H1 (cell line): ENCODE results near the gene RCAN2. TPM values are rescaled to one million over a fixed set of nuclear protein-coding genes. Genes with fewer than 3 reads are reported as not detected.

ENCODE experiments used
- CTCF ChIA-PET: fragments of 300-600 bp; sonication (Branson Sonifier 250); formaldehyde crosslinking; loops from one replicate; lab custom pipeline; 2021; ENCODE audit not compliant: partially characterized antibody; lab: Charles Lee
- POLR2A ChIA-PET: fragments of 300-600 bp; sonication (Branson Sonifier 250); formaldehyde crosslinking; loops from one replicate; lab custom pipeline; 2021; ENCODE audit warnings: inconsistent platforms; ENCODE audit not compliant: partially characterized antibody; lab: Charles Lee
- DNase-seq, 2 experiments: peaks; one replicate each; pipeline versions ENCODE4 v3.0.0 to v3.0.0-alpha.2; 2010 to 2022; ENCODE audit warnings: low spot score in 2 of 2, low read depth in 1 of 2, mixed read lengths in 1 of 2
- FAIRE-seq: peaks from 2 replicates; lab custom pipeline; 2011; peaks lifted over from hg19 to GRCh38; lab: Jason Lieb, UNC
- H2AFZ ChIP-seq: 2 replicates; pipeline ENCODE4 v1.8.1; 2012; ENCODE audit warnings: low read length, inconsistent platforms
- H2AK5ac ChIP-seq: 2 replicates; pipeline ENCODE4 v1.6.1; 2013; ENCODE audit warnings: low read depth, low read length
- H2BK120ac ChIP-seq: replicated peaks from 2 replicates; pipeline ENCODE3; 2013; ENCODE audit warnings: low read depth, low read length, inconsistent platforms
- H2BK12ac ChIP-seq: 2 replicates; pipeline ENCODE4 v1.6.1; 2013; ENCODE audit warnings: low read depth, low read length
- H2BK15ac ChIP-seq: 2 replicates; pipeline ENCODE4 v1.6.1; 2013; ENCODE audit warnings: low read length
- H2BK20ac ChIP-seq: 2 replicates; pipeline ENCODE4 v1.6.1; 2013; ENCODE audit warnings: low read length
- H2BK5ac ChIP-seq: 2 replicates; pipeline ENCODE4 v1.6.1; 2013; ENCODE audit warnings: low read depth, low read length
- H3K14ac ChIP-seq: 2 replicates; pipeline ENCODE4 v1.6.1; 2013; ENCODE audit warnings: inconsistent platforms; ENCODE audit not compliant: insufficient read length
- H3K18ac ChIP-seq: 2 replicates; pipeline ENCODE4 v1.6.1; 2013; ENCODE audit warnings: low read length; ENCODE audit errors: extremely low read depth
- H3K23ac ChIP-seq: 2 replicates; pipeline ENCODE4 v1.6.1; 2013; ENCODE audit warnings: inconsistent platforms; ENCODE audit not compliant: insufficient read length
- H3K23me2 ChIP-seq: 2 replicates; pipeline ENCODE4 v1.6.1; 2013; ENCODE audit warnings: low read depth, low read length
- H3K27ac ChIP-seq: 2 replicates; pipeline ENCODE4 v1.6.1; 2011; ENCODE audit warnings: low read depth, low read length, inconsistent platforms
- H3K27me3 ChIP-seq, 4 experiments: replicated peaks in 1 of 4; 1 replicate in 1 of 4; 2 replicates in 3 of 4; pipeline versions ENCODE4 v1.6.1 to v1.8.1; 2011 to 2013; ENCODE audit warnings: low read length in 3 of 4, mild to moderate bottlenecking in 3 of 4, inconsistent platforms in 2 of 4, mixed read lengths in 2 of 4, moderate library complexity in 1 of 4; ENCODE audit not compliant: control insufficient read depth in 3 of 4, insufficient read depth in 3 of 4; ENCODE audit errors: extremely low read depth in 1 of 4
- H3K36me3 ChIP-seq, 4 experiments: 2 replicates each; pipeline versions ENCODE4 v1.6.1 to v1.8.1; 2011 to 2013; ENCODE audit warnings: mild to moderate bottlenecking in 4 of 4, low read length in 3 of 4, moderate library complexity in 2 of 4, control low read depth in 1 of 4, inconsistent platforms in 1 of 4; ENCODE audit not compliant: insufficient read depth in 4 of 4, control insufficient read depth in 2 of 4
- H3K4ac ChIP-seq: replicated peaks from 2 replicates; pipeline ENCODE3; 2013; ENCODE audit warnings: low read length, low read depth, mixed read lengths, inconsistent platforms; ENCODE audit not compliant: insufficient read length
- H3K4me1 ChIP-seq, 4 experiments: replicated peaks in 1 of 4; 1 replicate in 1 of 4; 2 replicates in 3 of 4; pipeline versions ENCODE4 v1.6.1 to v1.8.1; 2011 to 2013; ENCODE audit warnings: low read length in 3 of 4, inconsistent platforms in 2 of 4, mixed read lengths in 1 of 4; ENCODE audit not compliant: insufficient read depth in 4 of 4, control insufficient read depth in 3 of 4
- H3K4me2 ChIP-seq, 2 experiments: 2 replicates each; pipeline versions ENCODE4 v1.6.1 to v1.8.1; 2011 to 2013; ENCODE audit warnings: low read depth in 2 of 2, low read length in 2 of 2, control low read depth in 1 of 2, inconsistent platforms in 1 of 2, mild to moderate bottlenecking in 1 of 2; ENCODE audit not compliant: insufficient read depth in 1 of 2
- H3K4me3 ChIP-seq, 4 experiments: fragments of 200-600, 300-600 bp in 1 of 4; sonication (generic), shearing (Covaris generic), sonication (Bioruptor Twin) in 1 of 4; 2 replicates each; pipeline versions ENCODE4 v1.5.1 to v1.8.1; 2011 to 2016; ENCODE audit warnings: low read length in 4 of 4, low read depth in 3 of 4, control low read depth in 2 of 4, inconsistent platforms in 2 of 4, mild to moderate bottlenecking in 2 of 4, mixed read lengths in 1 of 4, moderate library complexity in 1 of 4; ENCODE audit not compliant: insufficient read depth in 2 of 4; ENCODE audit errors: extremely low read depth in 1 of 4
- H3K56ac ChIP-seq: replicated peaks from 2 replicates; pipeline ENCODE3; 2013; ENCODE audit warnings: low read depth, mild to moderate bottlenecking, mixed read lengths, low read length, inconsistent platforms; ENCODE audit not compliant: insufficient read length
- H3K79me1 ChIP-seq: 2 replicates; pipeline ENCODE4 v1.6.1; 2013; ENCODE audit warnings: low read depth, low read length, control low read depth
- H3K79me2 ChIP-seq, 2 experiments: 2 replicates each; pipeline versions ENCODE4 v1.6.1 to v1.8.1; 2012 to 2013; ENCODE audit warnings: low read length in 2 of 2, mild to moderate bottlenecking in 2 of 2, inconsistent platforms in 1 of 2; ENCODE audit not compliant: insufficient read depth in 2 of 2, control insufficient read depth in 1 of 2
- H3K9ac ChIP-seq, 4 experiments: replicated peaks in 1 of 4; 1 replicate in 1 of 4; 2 replicates in 3 of 4; pipeline versions ENCODE4 v1.6.1 to v1.8.1; 2011 to 2013; ENCODE audit warnings: low read depth in 3 of 4, low read length in 3 of 4, control low read depth in 2 of 4, mild to moderate bottlenecking in 2 of 4, moderate library complexity in 2 of 4, inconsistent platforms in 1 of 4; ENCODE audit errors: extremely low read depth in 1 of 4
- H3K9me3 ChIP-seq, 2 experiments: 2 replicates each; pipeline versions ENCODE4 v1.6.1 to v1.8.1; 2012 to 2013; ENCODE audit warnings: mild to moderate bottlenecking in 2 of 2, moderate library complexity in 2 of 2, control low read depth in 1 of 2, inconsistent platforms in 1 of 2, low read depth in 1 of 2, low read length in 1 of 2, mixed read lengths in 1 of 2; ENCODE audit not compliant: insufficient read depth in 2 of 2
- H4K20me1 ChIP-seq, 2 experiments: replicated peaks in 1 of 2; 2 replicates each; pipeline versions ENCODE3 to v1.8.1; 2011 to 2013; ENCODE audit warnings: inconsistent platforms in 2 of 2, low read length in 2 of 2, mild to moderate bottlenecking in 1 of 2; ENCODE audit not compliant: insufficient read depth in 2 of 2, control insufficient read depth in 1 of 2
- H4K5ac ChIP-seq: 2 replicates; pipeline ENCODE4 v1.6.1; 2013; ENCODE audit warnings: low read length, low read depth, mixed read lengths, inconsistent platforms; ENCODE audit not compliant: insufficient read length
- H4K8ac ChIP-seq: 2 replicates; pipeline ENCODE4 v1.8.0; 2013; ENCODE audit warnings: mild to moderate bottlenecking, moderate library complexity, low read length, inconsistent platforms; ENCODE audit not compliant: insufficient read depth; ENCODE audit errors: extremely low read depth
- H4K91ac ChIP-seq: replicated peaks from 2 replicates; pipeline ENCODE3; 2013; ENCODE audit warnings: low read length, mixed read lengths, inconsistent platforms; ENCODE audit not compliant: insufficient read length
- BACH1 ChIP-seq: IDR thresholded peaks from 2 replicates; pipeline ENCODE4 v1.6.1; 2012; ENCODE audit warnings: low read length, improper control_type of control experiment
- CHD1 ChIP-seq: IDR thresholded peaks from 2 replicates; pipeline ENCODE4 v1.6.1; 2012; ENCODE audit warnings: low read depth, low read length, improper control_type of control experiment
- CHD2 ChIP-seq: IDR thresholded peaks from 2 replicates; pipeline ENCODE4 v1.6.1; 2012; ENCODE audit warnings: low read length, improper control_type of control experiment
- EGR1 ChIP-seq: IDR thresholded peaks from 2 replicates; pipeline ENCODE4 v1.6.1; 2011; ENCODE audit warnings: low read depth, low read length, borderline replicate concordance
- MAX ChIP-seq: IDR thresholded peaks from 2 replicates; pipeline ENCODE4 v1.6.1; 2012; ENCODE audit warnings: inconsistent platforms
- TCF12 ChIP-seq: IDR thresholded peaks from 2 replicates; pipeline ENCODE4 v1.6.1; 2011; ENCODE audit warnings: low read depth, mild to moderate bottlenecking, low read length
- ZNF274 ChIP-seq: IDR thresholded peaks from 2 replicates; pipeline ENCODE4 v1.7.0; 2012; ENCODE audit warnings: low read length, borderline replicate concordance; ENCODE audit errors: extremely low read depth
- WGBS, 2 experiments: shearing (Covaris generic) in 1 of 2; methylation state at CpG; one replicate each; pipeline versions ENCODE4 v1.1.6 to v1.1.7; 2013 to 2015; ENCODE audit warnings: low lambda C conversion rate in 2 of 2, mixed read lengths in 2 of 2, inconsistent platforms in 1 of 2, low coverage in 1 of 2, missing lambda C conversion rate in 1 of 2; ENCODE audit not compliant: insufficient replicate concordance in 2 of 2, insufficient coverage in 1 of 2, insufficient read length in 1 of 2; ENCODE audit errors: extremely low coverage in 1 of 2, missing lambda C conversion rate in 1 of 2; 5-methylcytosine and 5-hydroxymethylcytosine counted together
- polyA plus RNA-seq, 7 experiments: library from polyadenylated mRNA; depleted of rRNA in 3 of 7; stranded (reverse) in 5 of 7; unstranded in 2 of 7; fragments of >200 nt in 5 of 7; fragments of 200-250 nt in 2 of 7; gene quantifications; 1 replicate in 5 of 7; 2 replicates in 1 of 7; 4 replicates in 1 of 7; pipeline versions ENCODE4 v1.2.1 to v1.2.3, GENCODE V29; 2011 to 2013; ENCODE audit warnings: missing spikeins in 2 of 7, mixed read lengths in 2 of 7
- total RNA-seq: library from RNA; stranded (reverse); fragmentation: NEBNext Ultra II Directional; extraction: Animal tissue kit (Norgen Biotek cat#: 25700); gene quantifications from 2 replicates; pipeline ENCODE4 v1.2.1, GENCODE V29; 2021

RCAN2 gene
- total and polyA plus RNA-seq, 2 of the 8 experiments (the other 6 are each of a cell fraction or from before 2014, with no cell fraction given) = 5.0 to 8.5 TPM

- no peak overlapping the region for H2AK5ac ChIP-seq
- TF ChIP-seq BACH1 = no peak
- TF ChIP-seq ZNF274 = no peak
- no peak for TF ChIP-seq CHD2
- TF ChIP-seq CHD1 = no peak
- TF ChIP-seq MAX = no peak
- no peak for TF ChIP-seq TCF12
- no peak for TF ChIP-seq EGR1
- H4K5ac ChIP-seq = no peak overlapping the region
- DNase-seq (no peak), FAIRE-seq (no peak)
- no peaks in the 10 kb centered on the region for H3K23me2 ChIP-seq
- no peak overlapping the region for H3K18ac ChIP-seq
- H3K56ac ChIP-seq = no peak overlapping the region
- no peak overlapping the region for H3K4me3 ChIP-seq
- H4K8ac ChIP-seq = no peak overlapping the region
- WGBS, 2 experiments = 84% methylated on average over 6 of the region's 6 CpGs; no CpG with 5 or more reads in 1 of the 2 experiments
- no peak overlapping the region for H2BK120ac ChIP-seq
- H4K20me1 ChIP-seq = no peaks in the 10 kb centered on the region
- no peak overlapping the region for H2BK5ac ChIP-seq
- no peaks in the 10 kb centered on the region for H3K4me1 ChIP-seq
- H3K23ac ChIP-seq = no peak overlapping the region
- H3K27ac ChIP-seq = no peak overlapping the region
- POLR2A ChIA-PET = no interaction called here
- H2BK15ac ChIP-seq = no peak overlapping the region
- H3K4ac ChIP-seq = no peak overlapping the region
- H3K4me2 ChIP-seq = no peak overlapping the region
- peaks cover 0 to 4% (median 0%) of the 10 kb centered on the region in 4 experiments; a peak in 2 of 7 replicates for H3K27me3 ChIP-seq
- H3K9ac ChIP-seq = no peak overlapping the region
- CTCF ChIA-PET = interaction anchor here (0.6 to 6.3 kb wide), 32 partner anchors 11 to 771 kb away, joined by 3 to 29 read pairs (median 4); no protein-coding TSS in a partner anchor
- no peak overlapping the region for H2BK20ac ChIP-seq
- no peak overlapping the region for H2BK12ac ChIP-seq
- H4K91ac ChIP-seq = no peak overlapping the region
- H3K9me3 ChIP-seq = no peaks in the 10 kb centered on the region
- H3K36me3 ChIP-seq = no peaks in the 10 kb centered on the region
- H3K14ac ChIP-seq = no peak overlapping the region
- no peaks in the 10 kb centered on the region for H3K79me1 ChIP-seq
- H3K79me2 ChIP-seq = no peaks in the 10 kb centered on the region
- no peak overlapping the region for H2AFZ ChIP-seq
Measured at GRCh38 chr6:46220352-46221221, 270.7 kb downstream of the RCAN2 start.
